K562 (cell line): ENCODE results near the gene SCG5. TPM values are rescaled to one million over a fixed set of nuclear protein-coding genes. Genes with fewer than 3 reads are reported as not detected.

Source experiments
- ATAC-seq: fragments of 200-7000 bp; cut with Tn5 transposase; 3 replicates; pipeline ENCODE4 v1.9.1; 2020; ENCODE audit warnings: moderate library complexity
- BruUV-seq: library from RNA; stranded (reverse); fragments of 400-500 nt; replicated peaks from 2 replicates; lab custom pipeline; 2021; lab: Mats Ljungman, UMichigan
- CTCF ChIA-PET: fragments of 300-600 bp; formaldehyde crosslinking; extraction: SDS; loops from one replicate; lab custom pipeline; 2021; ENCODE audit warnings: low intra/inter-chr PET ratio; lab: Yijun Ruan, JAX
- POLR2A ChIA-PET: fragments of 300-600, 350-650 bp; sonication (Branson Sonifier 250); formaldehyde crosslinking; extraction: SDS; loops from one replicate; lab custom pipeline; 2021; ENCODE audit warnings: antibody characterized with exemption, inconsistent platforms; lab: Yijun Ruan, JAX
- DNase-seq, 4 experiments: peaks; one replicate each; pipeline versions ENCODE4 v3.0.0 to v3.0.0-alpha.2; 2011 to 2018; ENCODE audit warnings: low spot score in 3 of 4, mixed read lengths in 3 of 4; ENCODE audit errors: extremely low read depth in 1 of 4
- FAIRE-seq: peaks from 2 replicates; lab custom pipeline; 2011; peaks lifted over from hg19 to GRCh38; lab: Jason Lieb, UNC
- H2AFZ ChIP-seq: 2 replicates; pipeline ENCODE4 v1.6.0; 2011; ENCODE audit warnings: low read depth, low read length, control low read depth, inconsistent platforms
- H3K27ac ChIP-seq: fragments of 200-600 bp; 3 replicates; pipeline ENCODE4 v1.8.0; 2011; ENCODE audit warnings: low read depth, mild to moderate bottlenecking, control low read depth, inconsistent platforms, low read length, moderate library complexity, mixed read lengths; ENCODE audit errors: extremely low read depth
- H3K27me3 ChIP-seq, 2 experiments: fragments of 300-600 bp in 1 of 2; 2 replicates in 1 of 2; 3 replicates in 1 of 2; pipeline versions ENCODE4 v1.6.0 to v1.8.0; 2011; ENCODE audit warnings: inconsistent platforms in 2 of 2, low read length in 2 of 2, mild to moderate bottlenecking in 1 of 2, mixed read lengths in 1 of 2, moderate library complexity in 1 of 2; ENCODE audit not compliant: control insufficient read depth in 2 of 2, insufficient read depth in 2 of 2
- H3K36me3 ChIP-seq: fragments of 300-600 bp; 3 replicates; pipeline ENCODE4 v1.8.0; 2011; ENCODE audit warnings: mild to moderate bottlenecking, low read length, inconsistent platforms; ENCODE audit not compliant: control insufficient read depth, insufficient read depth
- H3K4me1 ChIP-seq, 2 experiments: fragments of 200-600 bp in 1 of 2; replicated peaks in 1 of 2; 2 replicates in 1 of 2; 3 replicates in 1 of 2; pipeline versions ENCODE4 v1.5.1 to v1.8.0; 2011; ENCODE audit warnings: inconsistent platforms in 2 of 2, low read length in 2 of 2, mild to moderate bottlenecking in 1 of 2, mixed read lengths in 1 of 2, moderate library complexity in 1 of 2; ENCODE audit not compliant: control insufficient read depth in 2 of 2, insufficient read depth in 2 of 2
- H3K4me2 ChIP-seq: 2 replicates; pipeline ENCODE4 v1.6.1; 2011; ENCODE audit warnings: low read length, control low read depth, inconsistent platforms, mixed read lengths; ENCODE audit not compliant: insufficient read depth
- H3K4me3 ChIP-seq: fragments of 200-600 bp; sonication (generic), shearing (Covaris generic); 2 replicates; pipeline ENCODE4 v1.5.1; 2016; ENCODE audit warnings: control low read depth, inconsistent platforms
- H3K79me2 ChIP-seq: fragments of 200-600 bp; 3 replicates; pipeline ENCODE4 v1.8.0; 2011; ENCODE audit warnings: low read length, inconsistent platforms; ENCODE audit not compliant: control insufficient read depth, insufficient read depth
- H3K9ac ChIP-seq, 2 experiments: 2 replicates each; pipeline versions ENCODE4 v1.6.0 to v1.6.1; 2011; ENCODE audit warnings: low read depth in 2 of 2, low read length in 2 of 2, control low read depth in 1 of 2, inconsistent platforms in 1 of 2, mild to moderate bottlenecking in 1 of 2, mixed read lengths in 1 of 2; ENCODE audit not compliant: insufficient read depth in 1 of 2
- H3K9me1 ChIP-seq: one replicate; pipeline ENCODE4 v1.6.0; 2011; ENCODE audit warnings: inconsistent platforms, mild to moderate bottlenecking, low read length, moderate library complexity; ENCODE audit not compliant: control insufficient read depth, insufficient read depth
- H3K9me3 ChIP-seq: replicated peaks from 2 replicates; pipeline ENCODE4 v1.5.1; 2011; ENCODE audit warnings: low read depth, low read length, inconsistent platforms; ENCODE audit not compliant: control insufficient read depth, insufficient read depth
- H4K20me1 ChIP-seq: replicated peaks from 2 replicates; pipeline ENCODE4 v1.6.1; 2011; ENCODE audit warnings: low read length, inconsistent platforms, mixed read lengths; ENCODE audit not compliant: control insufficient read depth, insufficient read depth
- TCFL5 ChIP-seq: fragments of 250-450 bp; sonication (Bioruptor Pico); conservative IDR thresholded peaks from 2 replicates; pipeline ENCODE4 v1.6.1; 2021; ENCODE audit warnings: mild to moderate bottlenecking, moderate library complexity, matching md5 sums
- WGBS: fragments of 100-300 bp; shearing (Covaris generic); methylation state at CpG from one replicate; pipeline ENCODE4 v1.1.6; 2016; ENCODE audit warnings: low coverage, mixed read lengths; ENCODE audit not compliant: insufficient coverage; ENCODE audit errors: missing lambda C conversion rate; 5-methylcytosine and 5-hydroxymethylcytosine counted together
- in situ Hi-C: fragments of 300-500 bp; cut with MboI; formaldehyde crosslinking; loops from 4 replicates; pipeline ENCODE4 v1.15.0; 2018; ENCODE audit warnings: inconsistent platforms, mixed read lengths
- intact Hi-C: fragments of 100-400 bp; cut with micrococcal nuclease; formaldehyde crosslinking; loops from 2 replicates; pipeline ENCODE4 v1.14.2; 2022
- polyA plus RNA-seq, 8 experiments: library from polyadenylated mRNA; depleted of rRNA in 4 of 8; stranded (reverse) in 5 of 8; unstranded in 3 of 8; fragments of >200 nt; fragmentation: Nextera tagmentation in 2 of 8; fragmentation: Illumina TruSeq in 1 of 8; extraction: Ambion mirVana in 2 of 8; extraction: Trizol in 1 of 8; gene quantifications; 2 replicates each; pipeline versions ENCODE4 v1.2.1 to v1.2.3, GENCODE V29; 2011 to 2014; ENCODE audit warnings: inconsistent platforms in 1 of 8, missing spikeins in 1 of 8
- total RNA-seq, 7 experiments: library from RNA; depleted of rRNA in 6 of 7; stranded (reverse); fragments of >200 nt in 6 of 7; fragmentation: Illumina TruSeq in 2 of 7; extraction: Trizol in 2 of 7; gene quantifications; 2 replicates each; pipeline versions ENCODE4 v1.2.1 to v1.2.3, GENCODE V29; 2011 to 2021; ENCODE audit warnings: low replicate concordance in 1 of 7
- TF ChIP-seq, protein P1 (sequence below): sonication (generic); formaldehyde crosslinking; IDR thresholded peaks from 2 replicates; pipeline ENCODE4 v1.8.0; 2023; ENCODE audit warnings: missing genetic modification reagents, mild to moderate bottlenecking, borderline replicate concordance
- TF ChIP-seq, protein P2 (sequence below), 2 experiments: fragments of 450-650 bp in 1 of 2; sonication (generic) in 1 of 2; formaldehyde crosslinking in 1 of 2; IDR thresholded peaks in 1 of 2; conservative IDR thresholded peaks in 1 of 2; 2 replicates each; pipeline versions ENCODE4 v1.6.1 to v1.8.1; 2016 to 2023; ENCODE audit warnings: mild to moderate bottlenecking in 2 of 2, moderate library complexity in 2 of 2, inconsistent platforms in 1 of 2, missing genetic modification reagents in 1 of 2

SCG5 gene
- total and polyA plus RNA-seq, 9 of the 15 experiments (the other 6 are each of a cell fraction or from before 2014, with no cell fraction given) = 0.06 to 0.76 (median 0.28) TPM; not detected in 2

DNA sequence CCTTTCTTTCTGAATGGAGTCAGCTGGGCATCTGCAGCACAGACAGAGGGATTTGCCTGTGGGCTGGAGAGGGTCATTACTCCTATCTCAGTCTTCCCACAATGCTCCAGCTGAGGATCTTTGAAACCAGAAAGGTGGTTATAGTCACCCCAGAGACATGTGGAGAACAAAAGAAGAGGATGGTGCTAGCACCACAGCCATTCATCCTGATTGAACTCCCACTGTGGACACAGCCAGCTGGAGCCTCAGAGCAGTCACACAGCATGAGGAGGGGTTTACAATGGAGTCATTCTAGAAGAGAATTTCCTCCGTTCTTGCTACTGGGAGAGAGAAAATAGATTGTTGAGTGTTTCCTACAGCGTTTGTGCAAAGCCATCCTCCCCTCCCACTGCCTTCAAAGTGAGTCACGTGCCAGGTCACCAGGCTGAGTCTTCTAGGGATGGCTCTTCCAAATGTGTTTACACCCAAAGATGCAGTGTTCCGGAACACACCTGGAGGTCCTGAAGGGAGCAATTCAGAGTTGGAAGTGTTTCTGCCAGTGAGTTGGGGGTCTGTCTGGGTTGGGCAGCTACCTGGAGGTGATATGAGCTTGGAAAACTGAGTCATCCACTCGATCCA, 57.4 kb downstream of the SCG5 start:
- no peak for DNase-seq
- H3K4me2 ChIP-seq = no peak overlapping the region
- no peak overlapping the region for H3K9ac ChIP-seq
- in situ Hi-C loops = no loop called here
- FAIRE-seq = no peak
- BruUV-seq = no TSS peak
- 7% methylated on average over 5 of the region's 5 CpGs for WGBS
- H2AFZ ChIP-seq = no peak overlapping the region
- intact Hi-C loops = no loop called here
- no peak for ATAC-seq
- H3K27ac ChIP-seq = no peak overlapping the region
- H3K9me1 ChIP-seq = no peaks in the 10 kb centered on the region
- no peaks in the 10 kb centered on the region for H3K9me3 ChIP-seq
- no peak for TF ChIP-seq TCFL5 (CRISPR knock-in tag)
- TF ChIP-seq, protein P1, sequence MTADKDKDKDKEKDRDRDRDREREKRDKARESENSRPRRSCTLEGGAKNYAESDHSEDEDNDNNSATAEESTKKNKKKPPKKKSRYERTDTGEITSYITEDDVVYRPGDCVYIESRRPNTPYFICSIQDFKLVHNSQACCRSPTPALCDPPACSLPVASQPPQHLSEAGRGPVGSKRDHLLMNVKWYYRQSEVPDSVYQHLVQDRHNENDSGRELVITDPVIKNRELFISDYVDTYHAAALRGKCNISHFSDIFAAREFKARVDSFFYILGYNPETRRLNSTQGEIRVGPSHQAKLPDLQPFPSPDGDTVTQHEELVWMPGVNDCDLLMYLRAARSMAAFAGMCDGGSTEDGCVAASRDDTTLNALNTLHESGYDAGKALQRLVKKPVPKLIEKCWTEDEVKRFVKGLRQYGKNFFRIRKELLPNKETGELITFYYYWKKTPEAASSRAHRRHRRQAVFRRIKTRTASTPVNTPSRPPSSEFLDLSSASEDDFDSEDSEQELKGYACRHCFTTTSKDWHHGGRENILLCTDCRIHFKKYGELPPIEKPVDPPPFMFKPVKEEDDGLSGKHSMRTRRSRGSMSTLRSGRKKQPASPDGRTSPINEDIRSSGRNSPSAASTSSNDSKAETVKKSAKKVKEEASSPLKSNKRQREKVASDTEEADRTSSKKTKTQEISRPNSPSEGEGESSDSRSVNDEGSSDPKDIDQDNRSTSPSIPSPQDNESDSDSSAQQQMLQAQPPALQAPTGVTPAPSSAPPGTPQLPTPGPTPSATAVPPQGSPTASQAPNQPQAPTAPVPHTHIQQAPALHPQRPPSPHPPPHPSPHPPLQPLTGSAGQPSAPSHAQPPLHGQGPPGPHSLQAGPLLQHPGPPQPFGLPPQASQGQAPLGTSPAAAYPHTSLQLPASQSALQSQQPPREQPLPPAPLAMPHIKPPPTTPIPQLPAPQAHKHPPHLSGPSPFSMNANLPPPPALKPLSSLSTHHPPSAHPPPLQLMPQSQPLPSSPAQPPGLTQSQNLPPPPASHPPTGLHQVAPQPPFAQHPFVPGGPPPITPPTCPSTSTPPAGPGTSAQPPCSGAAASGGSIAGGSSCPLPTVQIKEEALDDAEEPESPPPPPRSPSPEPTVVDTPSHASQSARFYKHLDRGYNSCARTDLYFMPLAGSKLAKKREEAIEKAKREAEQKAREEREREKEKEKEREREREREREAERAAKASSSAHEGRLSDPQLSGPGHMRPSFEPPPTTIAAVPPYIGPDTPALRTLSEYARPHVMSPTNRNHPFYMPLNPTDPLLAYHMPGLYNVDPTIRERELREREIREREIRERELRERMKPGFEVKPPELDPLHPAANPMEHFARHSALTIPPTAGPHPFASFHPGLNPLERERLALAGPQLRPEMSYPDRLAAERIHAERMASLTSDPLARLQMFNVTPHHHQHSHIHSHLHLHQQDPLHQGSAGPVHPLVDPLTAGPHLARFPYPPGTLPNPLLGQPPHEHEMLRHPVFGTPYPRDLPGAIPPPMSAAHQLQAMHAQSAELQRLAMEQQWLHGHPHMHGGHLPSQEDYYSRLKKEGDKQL (CRISPR knock-in tag) = no peak
- TF ChIP-seq, protein P2, sequence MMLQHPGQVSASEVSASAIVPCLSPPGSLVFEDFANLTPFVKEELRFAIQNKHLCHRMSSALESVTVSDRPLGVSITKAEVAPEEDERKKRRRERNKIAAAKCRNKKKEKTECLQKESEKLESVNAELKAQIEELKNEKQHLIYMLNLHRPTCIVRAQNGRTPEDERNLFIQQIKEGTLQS (IDR thresholded peaks at IDR 0.05) = no peak
- TF ChIP-seq, protein P2 (CRISPR knock-in tag; conservative IDR thresholded peaks at IDR 0.05) = no peak
- no peaks in the 10 kb centered on the region for H3K4me1 ChIP-seq
- no peaks in the 10 kb centered on the region for H3K79me2 ChIP-seq
- H3K4me3 ChIP-seq = no peak overlapping the region
- no peaks in the 10 kb centered on the region for H3K36me3 ChIP-seq
- H3K27me3 ChIP-seq = peaks cover 5 to 12% of the 10 kb centered on the region in 2 experiments; a peak in 4 of 5 replicates
- ChIA-PET POLR2A (no interaction called here), CTCF (no interaction called here)
- H4K20me1 ChIP-seq = no peaks in the 10 kb centered on the region
